NB4 (cell line): ENCODE measurements around the gene HNF1A.

Experiments used
- CTCF ChIP-seq: IDR thresholded peaks from one replicate; pipeline ENCODE4 v1.5.1; 2012; ENCODE audit warnings: low read depth, low read length
- MAX ChIP-seq: IDR thresholded peaks from 2 replicates; pipeline ENCODE4 v1.6.1; 2011; ENCODE audit warnings: low read depth, low read length
- MYC ChIP-seq: IDR thresholded peaks from 2 replicates; pipeline ENCODE4 v1.6.1; 2011; ENCODE audit warnings: low read depth, low read length
- POLR2A ChIP-seq: IDR thresholded peaks from 2 replicates; pipeline ENCODE4 v1.6.1; 2011; ENCODE audit warnings: mild to moderate bottlenecking; ENCODE audit not compliant: insufficient read length; ENCODE audit errors: extremely low read depth

DNA sequence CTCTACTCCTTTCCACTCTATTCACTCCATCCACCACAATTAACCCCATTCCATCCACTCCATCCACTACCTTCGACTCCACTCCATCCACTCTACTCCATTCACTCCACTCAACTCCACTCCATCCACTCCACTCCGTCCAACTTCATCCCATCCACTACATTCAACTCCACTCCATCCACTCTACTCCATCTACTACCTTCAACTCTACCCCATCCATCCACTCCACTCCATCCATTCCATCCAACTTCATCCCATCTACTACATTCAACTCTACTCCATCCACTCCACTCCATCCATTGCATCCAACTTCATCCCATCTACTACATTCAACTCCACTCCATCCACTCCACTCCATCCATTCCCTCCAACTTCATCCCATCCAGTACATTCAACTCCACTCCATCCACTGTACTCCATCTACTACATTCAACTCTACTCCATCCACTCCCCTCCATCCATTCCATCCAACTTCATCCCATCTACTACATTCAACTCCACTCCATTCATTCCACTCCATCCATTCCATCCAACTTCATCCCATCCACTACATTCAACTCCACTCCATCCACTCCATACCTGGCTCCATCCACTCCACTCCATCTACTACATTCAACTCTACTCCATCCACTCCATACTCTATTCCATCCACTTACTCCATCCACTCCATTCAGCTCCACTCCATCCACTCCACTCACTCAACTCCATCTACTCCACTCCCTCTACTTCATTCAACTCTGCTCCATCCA lies 16.4 kb downstream of the HNF1A start:
- TF ChIP-seq CTCF, result no peak
- no peak for TF ChIP-seq POLR2A
- no peak for TF ChIP-seq MYC
- no peak for TF ChIP-seq MAX
